Embryonic facial prominence (tissue), 1 donor: Measurements from ENCODE around the gene ZDHHC11B.
"Not testable (repeated sequence)": the region's sequence is repeated elsewhere in the genome, so short reads cannot be mapped to it uniquely, and the experiment has no call there.

ENCODE experiments used
- DNase-seq: peaks from one replicate; pipeline ENCODE4 v3.0.0-alpha.2; 2016; ENCODE audit errors: extremely low spot score

The ZDHHC11B gene

GRCh38 chr5:715636-716035, 68.9 kb downstream of the ZDHHC11B start:
- DNase-seq = not testable (repeated sequence)

- not testable (repeated sequence) for DNase-seq
These were observed 70.1 kb downstream of the ZDHHC11B start for GRCh38 chr5:714215-715118.

DNA sequence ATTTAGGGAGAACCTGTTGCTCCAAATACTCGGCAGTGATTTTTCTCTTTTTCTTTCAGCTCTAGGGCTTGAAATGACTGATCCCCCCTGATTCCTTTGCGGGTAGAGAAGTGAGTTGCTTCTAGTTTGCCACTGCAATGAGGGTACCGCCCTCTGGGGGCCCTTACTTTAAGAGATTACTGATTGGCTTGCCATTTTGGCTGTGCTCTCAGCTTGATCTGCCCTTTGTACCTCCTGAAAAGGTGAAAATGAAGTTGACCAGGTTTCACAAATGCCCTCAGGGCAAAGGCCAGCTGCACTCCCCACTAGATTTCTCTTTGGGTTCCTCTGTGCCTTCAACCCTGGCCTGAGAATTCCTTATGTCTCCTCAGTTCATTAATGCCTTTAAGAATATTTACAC, 70.8 kb downstream of the ZDHHC11B start:
- DNase-seq = not testable (repeated sequence)

GRCh38 chr5:708848-709517, 75.5 kb downstream of the ZDHHC11B start:
- not testable (repeated sequence) for DNase-seq

DNA sequence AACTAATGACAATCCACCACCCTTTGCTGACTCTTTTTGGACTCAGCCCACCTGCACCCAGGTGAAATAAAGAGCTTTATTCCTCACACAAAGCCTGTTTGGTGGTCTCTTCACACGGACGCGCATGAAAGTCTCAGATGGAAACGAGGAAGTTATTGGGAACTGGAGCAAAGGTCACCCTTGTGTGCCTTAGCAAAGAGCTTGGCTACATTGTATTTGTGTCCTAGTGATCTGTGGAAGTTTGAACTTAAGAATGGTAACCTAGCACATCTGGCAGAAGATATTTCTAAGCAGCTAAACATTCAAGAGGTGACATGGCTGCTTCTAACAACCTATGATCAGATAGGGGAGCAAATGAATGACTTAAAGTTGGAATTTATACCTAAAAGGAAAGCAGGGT, 76.2 kb downstream of the ZDHHC11B start:
- DNase-seq = not testable (repeated sequence)

DNA sequence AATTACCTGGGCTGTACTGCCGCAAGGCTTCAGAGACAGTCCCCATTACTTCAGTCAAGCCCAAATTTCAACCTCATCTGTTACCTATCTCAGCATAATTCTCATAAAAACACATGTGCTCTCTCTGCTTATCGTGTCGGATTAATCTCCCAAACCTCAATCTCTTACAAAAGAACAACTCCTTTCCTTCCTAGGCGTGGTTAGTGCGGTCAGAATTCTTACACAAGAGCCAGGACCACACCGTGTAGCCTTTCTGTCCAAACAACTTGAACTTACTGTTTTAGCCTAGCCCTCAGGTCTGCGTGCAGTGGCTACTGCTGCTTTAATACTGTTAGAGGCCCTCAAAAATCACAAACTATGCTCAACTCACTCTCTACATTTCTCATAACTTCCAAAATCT, 78.4 kb downstream of the ZDHHC11B start:
- DNase-seq = not testable (repeated sequence)

DNA sequence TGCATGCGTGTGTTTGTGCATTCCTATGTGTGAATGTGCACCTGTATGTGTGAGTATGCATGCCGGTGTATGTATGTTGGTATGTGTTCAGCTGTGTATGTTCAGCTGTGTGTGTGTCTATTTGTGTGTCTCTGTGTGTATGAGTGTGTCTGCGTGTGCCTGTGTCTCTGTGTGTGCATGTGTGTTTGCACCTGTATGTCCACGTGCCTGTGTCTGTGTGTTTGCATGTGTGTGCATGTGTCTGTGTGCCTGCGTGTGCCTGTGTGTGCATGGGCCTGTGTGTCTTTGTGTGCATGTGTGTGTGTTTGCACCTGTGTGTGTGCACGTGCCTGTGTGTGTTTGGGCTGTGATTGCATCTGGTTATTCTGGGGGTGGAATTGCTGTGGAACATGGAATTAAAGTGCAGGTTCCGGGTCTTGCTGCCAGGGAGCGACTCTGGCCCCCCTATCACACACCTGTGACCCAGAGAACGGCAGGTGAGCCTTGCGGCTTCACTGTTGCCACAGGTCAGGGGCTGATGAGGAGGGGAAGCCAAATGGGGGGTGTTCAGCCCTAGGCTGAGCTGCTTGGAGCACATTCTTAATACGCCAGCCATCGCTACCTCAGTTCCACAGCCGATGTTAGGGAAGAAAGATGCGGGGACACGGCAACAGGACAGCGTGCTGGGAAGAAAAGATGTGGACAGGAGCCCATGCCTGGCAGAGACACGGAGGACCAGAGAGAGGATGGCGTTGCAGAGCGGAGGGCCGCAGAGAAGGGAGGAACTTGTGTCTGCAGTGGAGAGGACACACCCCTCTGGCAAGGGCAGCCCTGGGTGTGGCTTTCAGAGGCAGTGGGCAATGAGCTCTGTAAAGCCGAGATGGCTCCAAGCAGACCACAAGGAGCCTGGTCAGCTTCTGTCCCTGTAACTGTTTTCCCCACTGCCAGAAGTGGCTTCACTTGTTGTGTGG, 87.5 kb downstream of the ZDHHC11B start:
- not testable (repeated sequence) for DNase-seq

DNA sequence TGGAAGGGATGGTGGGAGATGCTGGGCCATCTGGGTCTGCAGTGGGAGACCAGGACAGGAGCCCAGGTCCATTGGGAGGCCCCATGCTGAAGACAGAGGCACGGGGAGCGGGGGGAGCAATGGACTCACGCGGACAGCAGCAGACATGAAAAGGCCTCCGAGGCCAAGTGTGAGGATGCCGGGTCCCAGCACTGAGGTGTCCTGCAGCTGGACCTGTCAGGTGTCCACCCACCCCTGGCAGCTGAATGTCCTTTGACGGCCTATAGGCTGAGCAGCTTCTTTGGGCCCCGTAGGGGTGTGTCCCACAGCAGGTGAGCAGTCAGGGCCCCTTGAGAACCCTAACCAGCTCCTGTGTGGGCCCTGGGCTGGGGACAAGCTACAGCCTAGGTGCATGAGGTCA, 88.3 kb downstream of the ZDHHC11B start:
- DNase-seq = not testable (repeated sequence)

DNA sequence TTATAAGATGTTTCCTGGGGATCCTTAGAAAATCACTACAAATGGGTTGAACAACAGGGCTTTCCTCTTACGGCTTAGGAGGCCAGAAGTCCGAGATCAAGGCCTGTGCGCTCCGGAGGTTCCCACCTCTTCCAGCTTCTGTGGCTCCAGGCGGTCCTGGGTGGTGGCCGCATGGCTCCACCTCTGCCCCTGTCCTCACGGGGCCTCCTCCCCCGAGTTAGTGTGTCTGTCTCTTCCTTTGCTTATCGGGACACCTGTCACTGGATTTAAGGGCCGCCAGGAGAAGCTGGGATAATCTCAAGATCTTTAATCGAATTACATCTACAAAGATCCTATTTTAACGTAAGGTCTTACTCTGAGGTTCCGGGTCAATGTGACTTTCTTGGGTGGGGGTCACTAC, 89.1 kb downstream of the ZDHHC11B start:
- not testable (repeated sequence) for DNase-seq

DNA sequence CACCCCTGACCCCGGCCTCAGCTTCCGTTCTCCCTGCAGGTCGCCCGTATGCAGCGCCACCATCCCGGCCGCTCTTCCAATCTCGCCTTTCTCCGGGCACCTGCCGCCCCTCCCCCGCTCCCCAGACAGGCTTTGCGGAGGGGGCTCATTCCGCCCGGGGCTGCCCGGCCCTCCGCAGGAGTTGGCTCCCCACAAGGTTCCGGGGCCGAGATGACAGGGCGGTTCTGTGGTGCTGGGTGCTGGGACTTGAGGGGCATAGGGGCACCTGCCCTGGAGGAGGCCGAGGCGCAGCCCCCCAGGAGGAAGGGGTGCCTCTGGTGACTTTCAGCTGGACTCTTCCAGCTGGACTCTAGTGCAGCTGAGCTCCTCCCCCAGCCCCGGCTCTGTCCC, 90.5 kb downstream of the ZDHHC11B start:
- not testable (repeated sequence) for DNase-seq

DNA sequence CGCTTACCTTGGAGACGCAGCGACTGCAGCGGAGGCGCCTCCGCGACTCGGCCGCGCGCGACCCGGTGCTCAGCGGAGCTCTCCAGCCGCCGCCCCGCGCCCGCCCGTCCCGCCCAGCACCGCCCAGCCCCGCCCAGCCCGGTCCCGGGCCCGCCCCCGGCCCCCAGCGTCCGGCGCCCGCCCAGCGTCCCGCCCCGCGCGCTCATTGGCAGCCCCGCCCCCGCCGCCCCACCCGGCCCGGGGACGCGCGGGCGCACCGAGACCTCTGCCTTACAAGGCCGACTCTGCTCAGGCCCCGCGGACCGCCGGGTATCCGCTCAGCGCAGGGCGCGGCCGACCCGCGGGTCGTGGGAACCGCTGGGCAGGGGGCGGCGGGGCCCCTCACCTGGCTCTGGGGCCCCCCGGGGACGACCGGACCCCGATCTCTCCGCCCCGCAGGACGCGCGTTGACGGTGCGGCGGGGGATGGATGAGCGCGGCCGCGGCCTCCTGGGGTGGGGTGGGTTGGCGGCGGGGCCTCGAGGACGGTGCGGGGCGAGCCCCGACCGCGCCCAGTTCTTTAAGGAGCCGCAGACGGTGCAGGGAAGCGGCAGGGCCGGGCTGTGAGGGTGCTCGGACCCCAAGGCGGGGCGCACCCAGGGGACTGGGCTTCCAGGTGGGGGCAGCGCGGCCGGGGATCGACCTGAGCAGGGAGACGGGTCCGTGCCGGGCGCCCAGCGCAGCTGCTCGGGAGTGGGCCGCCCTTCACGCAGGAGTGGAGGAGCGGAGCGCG, 91.1 kb downstream of the ZDHHC11B start, which contains the start of gene TPPP:
TPPP (minus strand) TSS at position 82 of the 771 bp plus-strand sequence. CDS start 15,292 bp downstream, outside the sequence.
- not testable (repeated sequence) for DNase-seq

- not testable (repeated sequence) for DNase-seq
These were observed 91.9 kb downstream of the ZDHHC11B start for GRCh38 chr5:692529-693041.

DNA sequence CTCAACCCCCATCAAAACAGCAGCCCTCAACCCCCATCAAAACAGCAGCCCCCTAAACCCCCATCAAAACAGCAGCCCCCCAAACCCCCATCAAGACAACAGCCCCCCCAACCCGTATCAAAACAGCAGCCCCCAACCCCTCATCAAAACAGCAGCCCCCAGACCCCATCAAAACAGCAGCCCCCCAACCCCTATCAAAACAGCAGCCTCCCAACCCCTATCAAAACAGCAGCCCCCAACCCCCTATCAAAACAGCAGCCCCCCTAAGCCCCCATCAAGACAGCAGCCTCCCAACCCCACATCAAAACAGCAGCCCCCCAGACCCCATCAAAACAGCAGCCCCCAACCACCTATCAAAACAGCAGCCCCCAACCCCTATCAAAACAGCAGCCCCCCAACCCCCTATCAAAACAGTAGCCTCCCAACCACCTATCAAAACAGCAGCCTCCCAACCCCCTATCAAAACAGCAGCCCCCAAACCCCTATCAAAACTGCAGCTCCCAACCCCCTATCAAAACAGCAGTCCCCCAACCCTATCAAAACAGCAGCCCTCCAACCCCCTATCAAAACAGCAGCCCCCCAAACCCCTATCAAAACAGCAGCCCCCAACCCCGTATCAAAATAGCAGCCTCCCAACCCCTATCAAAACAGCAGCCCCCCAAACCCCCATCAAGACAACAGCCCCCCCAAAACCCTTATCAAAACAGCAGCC, 92.6 kb downstream of the ZDHHC11B start:
- DNase-seq = no peak

DNA sequence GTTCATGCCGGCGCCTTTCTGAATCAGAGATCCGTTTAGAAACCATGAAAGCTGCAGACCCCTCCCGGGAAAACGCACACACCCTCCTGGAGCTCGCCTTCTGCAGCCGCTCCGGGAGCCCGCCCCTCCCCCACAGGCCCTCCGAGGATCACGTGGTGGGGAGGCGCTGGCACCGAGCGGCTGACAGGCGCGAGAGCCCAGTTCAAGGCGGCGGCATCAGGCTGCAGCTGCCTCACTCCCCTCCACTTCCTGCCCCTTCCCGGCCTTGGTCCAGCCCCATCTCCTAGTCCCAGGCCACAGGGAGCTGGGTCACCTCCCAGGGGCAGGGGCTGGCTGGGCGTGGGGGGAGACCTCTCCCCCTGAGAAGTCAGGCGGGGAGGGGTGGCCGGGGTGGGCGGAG, 93.5 kb downstream of the ZDHHC11B start:
- not testable (repeated sequence) for DNase-seq

DNA sequence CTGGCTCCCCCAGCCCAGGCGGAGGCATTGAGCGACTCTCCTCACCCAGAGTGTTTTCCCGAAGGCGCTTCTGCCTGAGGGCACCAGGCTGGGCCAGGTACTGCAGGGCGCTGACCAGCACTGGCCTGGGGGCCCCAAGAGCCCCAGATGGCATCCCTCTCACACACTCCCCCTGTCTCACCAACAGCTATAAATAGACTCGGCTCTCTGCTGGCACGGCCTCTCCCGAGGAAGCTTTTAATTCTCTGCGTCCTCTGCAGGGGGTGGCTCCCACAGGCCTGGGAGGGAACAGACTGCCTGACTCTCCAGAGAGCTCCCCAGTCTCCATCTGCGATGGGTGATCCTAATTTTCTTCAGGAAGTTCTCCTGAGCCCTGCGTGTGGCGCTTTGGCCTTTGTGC, 94.2 kb downstream of the ZDHHC11B start:
- DNase-seq = not testable (repeated sequence)

DNA sequence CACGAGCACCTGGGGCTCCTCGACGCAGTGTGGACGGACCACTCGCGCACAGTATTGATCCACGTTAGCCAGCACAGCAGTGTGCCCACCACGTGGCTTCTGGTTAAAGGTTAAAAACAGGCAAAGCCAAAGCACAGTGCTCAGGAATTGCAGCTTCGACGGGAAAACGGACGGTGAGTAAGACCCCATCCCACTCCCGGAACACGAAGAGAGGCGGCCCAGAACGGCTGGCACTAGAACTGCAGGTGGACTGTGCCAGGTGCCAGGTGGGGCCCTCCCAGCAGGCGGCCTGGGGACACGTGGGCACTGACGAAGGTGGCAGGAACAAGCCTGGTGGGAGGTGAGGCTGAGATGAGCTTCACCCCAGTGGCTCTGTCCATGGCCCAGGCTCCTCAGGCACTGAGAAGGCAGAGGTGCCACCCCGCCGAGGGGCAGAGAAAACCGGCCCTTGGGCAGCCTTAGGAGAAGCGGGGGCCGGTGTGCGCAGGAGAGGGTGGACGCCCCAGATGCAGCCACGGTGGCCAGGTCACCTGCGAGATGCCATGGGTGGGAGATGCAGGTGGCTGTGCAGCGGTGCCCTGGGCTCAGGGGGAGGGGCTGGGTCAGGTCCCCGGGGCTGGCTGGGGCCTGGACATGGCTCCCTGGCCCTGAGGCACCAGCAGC, 96.0 kb downstream of the ZDHHC11B start:
- not testable (repeated sequence) for DNase-seq

DNA sequence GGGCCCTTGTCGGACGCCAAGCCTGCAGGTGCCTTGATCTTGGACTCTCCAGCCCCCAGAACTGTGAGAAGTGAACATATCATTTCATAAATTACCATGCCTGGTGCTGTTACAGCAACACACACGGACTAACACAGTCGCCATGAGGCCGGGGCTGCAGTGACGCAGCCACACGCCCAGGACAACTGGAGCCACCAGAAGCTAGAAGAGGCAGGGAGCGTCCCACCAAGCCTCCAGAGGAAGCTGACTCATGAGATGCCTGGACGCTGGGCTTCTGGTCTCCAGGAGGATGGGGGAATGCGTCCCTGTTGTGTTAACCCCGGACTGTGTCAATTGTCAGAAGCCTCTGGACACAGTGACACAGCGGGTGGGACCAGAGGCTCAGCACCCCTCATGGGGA, 97.6 kb downstream of the ZDHHC11B start:
- not testable (repeated sequence) for DNase-seq

DNA sequence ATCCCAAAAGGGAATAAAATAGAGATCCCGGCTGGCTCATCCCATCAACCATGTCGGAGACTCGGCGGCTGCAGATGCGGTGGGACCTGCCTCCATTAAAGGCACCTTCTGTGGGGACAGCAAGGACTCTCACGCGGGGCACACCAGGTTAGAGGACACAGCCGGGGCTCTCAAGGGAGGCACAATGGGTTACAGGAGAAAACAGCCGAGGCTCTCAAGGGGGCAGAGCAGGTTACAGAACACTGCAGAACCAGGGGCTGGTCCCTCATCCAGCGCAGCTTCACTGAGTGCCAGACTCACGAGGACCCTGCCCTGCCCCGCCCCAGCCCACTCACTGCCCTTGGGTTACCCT, 98.4 kb downstream of the ZDHHC11B start:
- DNase-seq = not testable (repeated sequence)
